GM13977 (cell line): ENCODE results near the gene FAM149A.
A peak's percentile ranks its signal among the peaks of the same experiment; 100 is the strongest.

ENCODE experiments used
- DNase-seq: peaks from one replicate; pipeline ENCODE4 v3.0.0; 2012; ENCODE audit warnings: low spot score
- CTCF ChIP-seq: IDR thresholded peaks from 2 replicates; pipeline ENCODE4 v1.5.1; 2012; ENCODE audit warnings: mild to moderate bottlenecking, control low read depth; ENCODE audit not compliant: insufficient read depth; ENCODE audit errors: extremely low read depth, missing control alignments
- in situ Hi-C: fragments of 300-500 bp; cut with MboI; formaldehyde crosslinking; loops from one replicate; pipeline ENCODE4 v1.12.0; 2022; ENCODE audit warnings: low sequenced_read_pairs, low pct_unique_long_range_greater_than_20kb, mixed read lengths, inconsistent platforms; ENCODE audit not compliant: unreplicated experiment

Gene FAM149A

GRCh38 chr4:186161138-186161537 is 56.6 kb downstream of the FAM149A start:
- DNase-seq, result peak; percentile 80
- in situ Hi-C loops, result no loop called here
- TF ChIP-seq CTCF, result no peak

GRCh38 chr4:186166852-186167512 is 62.5 kb downstream of the FAM149A start:
- DNase-seq, result no peak
- in situ Hi-C loops, result no loop called here
- TF ChIP-seq CTCF, result no peak

GRCh38 chr4:186167605-186168004 is 63.1 kb downstream of the FAM149A start:
- no peak for TF ChIP-seq CTCF
- in situ Hi-C loops, result no loop called here
- DNase-seq, result no peak

GRCh38 chr4:186168750-186169149 is 64.2 kb downstream of the FAM149A start:
- in situ Hi-C loops, result no loop called here
- no peak for DNase-seq
- TF ChIP-seq CTCF, result no peak

- no peak for DNase-seq
- TF ChIP-seq CTCF, result no peak
- in situ Hi-C loops, result no loop called here
Observed at GRCh38 chr4:186169333-186169944, 64.9 kb downstream of the FAM149A start.

GRCh38 chr4:186169945-186170802 is 65.7 kb downstream of the FAM149A start:
- no peak for DNase-seq
- in situ Hi-C loops, result no loop called here
- TF ChIP-seq CTCF, result no peak
